A204.1 (cell line): ENCODE measurements around the gene DOK5.

ENCODE experiments used
- FAIRE-seq: peaks from 2 replicates; lab custom pipeline; 2012; peaks lifted over from hg19 to GRCh38; lab: Jason Lieb, UNC

The DOK5 gene

DNA sequence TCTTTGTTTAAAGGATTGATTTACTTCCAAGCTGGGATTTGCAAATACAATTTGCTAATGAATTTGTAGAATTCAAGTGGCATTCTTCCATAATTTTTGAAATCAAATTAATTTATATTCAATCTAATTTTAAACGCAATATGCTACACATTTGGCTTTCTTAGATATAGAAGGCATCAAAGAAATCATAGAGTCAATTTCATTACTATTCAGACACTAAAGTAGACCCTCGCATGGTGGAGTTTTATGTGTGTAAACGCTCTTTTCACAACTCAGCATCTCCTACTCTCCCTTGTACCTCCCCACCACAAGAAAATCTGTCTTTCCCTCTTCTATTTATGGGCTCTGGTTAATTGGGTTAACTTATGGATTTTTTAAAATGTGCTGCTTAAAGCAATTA, 144.3 kb downstream of the DOK5 start:
- FAIRE-seq, result no peak

DNA sequence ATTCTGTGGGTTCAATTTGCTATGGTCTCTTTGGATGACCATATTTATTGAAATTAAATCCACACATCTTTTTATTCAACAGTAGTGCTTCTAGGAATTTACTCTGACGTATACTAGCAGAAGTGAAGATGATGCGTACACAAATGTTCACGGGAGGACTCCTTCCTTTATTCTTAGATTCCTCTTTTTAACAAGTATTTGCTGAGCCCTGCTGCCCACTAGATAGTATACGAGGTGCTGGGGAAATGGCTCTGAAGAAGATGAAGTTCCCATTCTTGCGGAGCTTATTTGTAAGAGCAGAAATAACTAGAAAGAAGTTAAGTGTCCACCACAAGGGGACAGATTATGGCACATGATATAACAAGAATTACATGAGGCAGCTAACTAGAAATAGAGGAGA, 145.2 kb downstream of the DOK5 start:
- no peak for FAIRE-seq

DNA sequence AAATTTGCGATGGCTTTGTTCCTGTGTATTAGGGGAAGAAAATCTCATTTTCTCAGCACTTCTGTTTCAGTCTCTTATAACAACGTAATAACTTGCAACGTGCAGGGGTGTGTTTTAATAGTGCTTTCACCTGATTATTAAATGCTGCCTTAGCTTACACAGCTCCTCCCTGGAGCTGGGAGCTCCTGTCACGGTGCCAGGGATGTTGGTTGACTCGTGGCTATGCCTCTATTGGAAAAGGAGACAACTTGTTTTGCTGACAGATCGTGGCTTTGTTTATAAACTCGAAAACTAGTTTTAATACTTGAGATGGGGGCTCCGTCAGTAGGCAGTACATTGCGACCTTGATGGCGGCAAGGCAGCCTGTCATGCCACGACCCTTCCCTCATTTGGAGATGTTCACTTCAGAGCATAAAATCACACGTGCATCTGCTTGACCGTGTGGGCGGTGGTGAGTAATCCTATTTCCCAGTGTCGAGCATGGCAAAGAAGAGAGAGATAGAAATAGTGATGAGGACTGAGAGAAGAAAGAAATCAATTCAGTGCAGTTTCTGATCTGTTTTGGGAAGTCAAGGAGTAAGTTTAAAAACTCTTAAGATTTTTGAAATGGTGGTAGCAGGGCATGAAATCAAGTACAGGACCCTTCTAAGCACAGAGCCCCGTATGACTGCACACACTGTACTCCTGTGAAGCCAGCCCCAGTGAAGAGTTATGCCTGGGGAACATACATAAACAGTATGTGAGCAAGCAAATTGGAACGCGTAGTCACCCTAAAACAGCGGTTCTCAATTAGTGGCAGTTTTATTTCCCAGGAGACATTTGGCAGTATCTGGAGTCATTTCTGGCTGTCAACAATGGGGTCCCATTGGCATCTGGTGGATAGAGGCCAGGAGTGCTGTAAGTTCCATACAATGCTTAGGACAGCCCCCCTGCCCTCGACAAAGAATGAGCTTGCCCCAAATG, 147.2 kb downstream of the DOK5 start:
- no peak for FAIRE-seq

DNA sequence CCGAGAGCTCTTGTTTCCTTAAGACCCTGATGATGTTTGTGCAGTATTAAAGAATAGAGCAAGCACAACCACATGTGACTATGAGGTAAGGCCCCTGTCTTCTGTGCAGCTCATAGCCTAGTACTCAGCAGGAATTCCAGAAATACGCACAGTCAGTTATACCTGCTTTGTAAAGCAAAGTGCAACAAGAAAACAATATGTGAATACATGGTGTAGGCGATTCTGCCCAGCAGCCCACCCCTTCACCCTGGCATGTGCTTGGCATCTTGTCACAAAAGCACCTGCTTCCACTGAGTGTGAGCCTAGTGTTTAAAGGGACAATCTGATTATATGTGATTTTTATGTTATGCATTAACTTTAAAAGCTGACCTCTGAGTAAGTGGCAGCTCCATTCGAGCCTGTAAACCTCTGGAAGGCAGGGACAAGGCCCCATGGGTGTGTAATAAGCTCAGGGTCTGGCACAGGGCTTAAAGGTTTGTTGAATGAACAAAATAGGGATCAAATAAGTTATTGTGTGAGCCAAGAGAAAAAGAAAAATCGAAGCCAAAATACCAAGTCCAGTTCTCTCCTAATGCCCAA, 148.7 kb downstream of the DOK5 start:
- FAIRE-seq, result no peak

GRCh38 chr20:54624706-54625390, 149.5 kb downstream of the DOK5 start:
- FAIRE-seq, result no peak

DNA sequence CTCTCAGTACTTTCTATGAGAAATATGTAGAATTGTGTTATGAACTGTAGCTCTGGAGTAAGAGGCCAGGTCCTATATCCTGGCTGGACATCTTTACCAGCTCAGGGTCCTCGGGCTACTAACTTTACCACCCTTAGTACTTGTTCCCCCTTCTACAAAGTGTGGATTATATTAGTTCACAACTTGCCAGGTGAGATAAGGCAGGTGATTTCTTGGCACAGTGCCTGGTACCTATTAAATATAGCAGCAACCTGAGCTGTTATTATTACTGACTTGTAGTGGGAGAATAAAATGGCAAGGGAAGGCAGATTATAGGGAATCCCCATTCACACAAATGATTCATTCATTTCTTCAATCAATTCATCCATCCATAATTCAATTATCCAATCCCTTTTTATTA, 150.1 kb downstream of the DOK5 start:
- FAIRE-seq, result no peak

DNA sequence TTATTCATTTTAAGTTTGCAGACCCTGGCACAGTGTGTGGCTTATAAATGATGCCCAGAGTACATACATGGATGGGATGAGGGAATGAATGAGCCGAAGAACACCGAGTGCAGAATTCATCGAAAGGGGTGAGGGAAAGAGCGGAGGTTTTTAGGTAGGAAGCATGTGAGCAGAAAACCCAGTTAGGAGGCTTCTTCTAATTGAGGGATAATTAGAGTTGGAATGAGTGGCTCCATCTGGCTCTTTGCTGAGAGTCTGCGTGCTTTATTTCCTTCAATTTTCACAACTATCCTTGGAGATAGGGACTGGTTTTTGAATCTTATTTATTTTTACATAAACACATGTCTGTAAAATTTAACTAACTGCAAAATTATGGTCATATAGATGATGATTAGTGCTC, 150.7 kb downstream of the DOK5 start:
- FAIRE-seq, result no peak

GRCh38 chr20:54629632-54630031, 154.2 kb downstream of the DOK5 start:
- FAIRE-seq, result no peak

- no peak for FAIRE-seq
Observed at GRCh38 chr20:54630582-54630981, 155.2 kb downstream of the DOK5 start.

DNA sequence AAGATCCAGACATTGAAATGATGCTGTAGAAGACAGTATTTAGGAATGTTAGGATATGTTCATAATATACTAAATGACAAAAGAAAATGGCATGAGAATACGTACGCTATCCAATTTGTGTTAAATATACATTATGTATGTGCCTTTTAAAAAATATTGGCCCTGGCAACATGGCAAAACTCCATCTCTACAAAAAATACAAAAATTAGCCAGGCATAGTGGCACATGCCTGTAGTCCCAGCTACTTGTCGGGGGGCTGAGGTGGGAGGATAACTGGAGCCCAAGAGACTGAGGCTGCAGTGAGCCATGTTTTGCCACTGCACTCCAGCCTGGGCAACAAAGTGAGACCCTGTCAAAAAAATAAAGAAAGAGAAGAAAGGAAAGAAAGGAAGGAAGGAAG, 155.7 kb downstream of the DOK5 start:
- no peak for FAIRE-seq

- FAIRE-seq, result no peak
Observed at GRCh38 chr20:54633374-54634355, 158.3 kb downstream of the DOK5 start.

DNA sequence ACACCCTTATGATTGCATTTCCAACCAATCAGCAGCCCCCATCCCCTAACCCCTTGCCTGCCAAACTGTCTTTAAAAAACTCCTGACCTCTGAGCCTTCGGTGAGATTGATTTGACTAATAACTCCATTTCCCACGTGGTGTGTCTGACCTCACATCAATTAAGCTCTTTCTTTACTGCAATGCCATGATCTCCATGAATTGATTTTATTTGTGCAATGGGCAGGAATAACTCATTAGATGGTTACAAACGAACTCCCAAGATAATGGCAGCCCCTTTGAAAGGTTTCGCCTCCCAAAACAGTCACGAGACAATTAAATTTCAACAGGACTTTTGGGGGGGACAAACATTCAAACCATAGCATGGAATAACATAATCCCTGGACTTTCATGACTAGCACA, 161.2 kb downstream of the DOK5 start:
- no peak for FAIRE-seq

DNA sequence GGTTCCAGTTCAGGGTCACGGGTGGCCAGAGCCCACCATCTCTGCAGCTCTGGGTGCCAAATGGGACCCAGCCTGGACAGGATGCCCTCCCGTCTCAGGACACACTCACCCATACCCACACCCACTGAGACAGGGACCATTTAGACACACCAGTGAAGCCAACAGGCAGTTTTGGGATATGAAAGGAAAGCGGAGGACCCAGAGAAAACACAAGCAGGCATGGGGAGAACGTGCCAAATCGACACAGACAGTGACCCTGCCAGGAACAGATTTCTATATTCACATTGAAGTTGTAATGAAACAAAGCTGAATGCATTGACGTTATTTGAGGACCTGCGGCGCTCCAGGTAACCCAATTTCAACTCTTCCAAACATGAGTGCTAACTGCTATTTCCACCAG, 164.5 kb downstream of the DOK5 start:
- no peak for FAIRE-seq

GRCh38 chr20:54640800-54641199, 165.4 kb downstream of the DOK5 start:
- no peak for FAIRE-seq

DNA sequence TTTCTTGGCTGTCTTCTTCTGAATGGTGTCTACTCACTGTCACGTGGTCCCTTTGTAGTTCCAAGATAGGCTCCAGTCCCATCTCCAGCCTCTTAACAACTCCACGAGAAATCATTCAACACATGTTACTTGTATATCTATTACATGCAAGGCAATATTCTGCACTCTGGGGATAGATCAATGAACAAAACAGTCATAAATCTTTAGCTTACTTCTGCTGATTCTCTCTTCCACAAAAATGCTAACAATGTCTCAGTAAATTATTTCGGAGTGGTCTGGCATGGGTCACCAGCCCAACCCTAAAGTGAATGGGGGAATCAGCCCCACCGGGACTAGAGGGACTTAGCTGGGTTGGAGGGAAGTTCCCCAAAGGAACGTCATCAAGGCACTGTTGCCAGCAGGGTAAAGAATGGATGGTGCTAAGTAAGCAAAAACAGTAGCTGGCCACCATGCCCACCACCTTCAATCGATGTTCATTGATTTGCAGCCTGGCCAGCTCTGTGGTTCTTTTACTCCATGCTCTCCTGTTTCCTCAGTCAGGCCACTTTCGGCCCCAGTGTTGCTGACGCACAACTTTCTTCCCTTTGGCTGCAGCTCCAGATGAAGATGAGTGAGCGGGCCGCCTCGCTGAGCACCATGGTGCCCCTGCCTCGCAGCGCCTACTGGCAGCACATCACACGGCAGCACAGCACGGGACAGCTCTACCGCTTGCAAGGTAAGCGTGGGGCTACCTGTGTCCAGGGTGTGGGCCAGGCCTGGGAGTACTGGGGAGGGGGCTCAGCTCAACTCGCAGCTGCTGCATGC, 167.7 kb downstream of the DOK5 start:
- no peak for FAIRE-seq

DNA sequence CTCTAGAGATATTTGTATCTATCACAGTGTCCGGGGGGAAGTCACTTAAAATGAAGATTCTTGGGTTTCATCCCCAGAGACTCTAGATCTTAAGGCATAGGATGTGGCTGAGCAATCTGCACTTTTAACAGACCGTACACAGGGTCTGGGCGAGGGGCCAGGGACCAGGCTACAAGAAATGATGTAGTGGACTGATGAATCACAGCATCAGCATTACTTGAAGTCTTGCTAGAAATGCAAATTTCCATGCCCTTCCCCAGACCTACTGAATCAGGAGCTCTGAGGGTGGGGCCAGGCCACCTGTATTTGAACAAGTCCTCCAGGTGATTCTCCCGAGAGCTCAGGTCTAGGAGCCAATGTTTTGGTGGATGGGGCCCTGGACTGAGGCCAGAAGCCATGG, 168.4 kb downstream of the DOK5 start:
- FAIRE-seq, result no peak

DNA sequence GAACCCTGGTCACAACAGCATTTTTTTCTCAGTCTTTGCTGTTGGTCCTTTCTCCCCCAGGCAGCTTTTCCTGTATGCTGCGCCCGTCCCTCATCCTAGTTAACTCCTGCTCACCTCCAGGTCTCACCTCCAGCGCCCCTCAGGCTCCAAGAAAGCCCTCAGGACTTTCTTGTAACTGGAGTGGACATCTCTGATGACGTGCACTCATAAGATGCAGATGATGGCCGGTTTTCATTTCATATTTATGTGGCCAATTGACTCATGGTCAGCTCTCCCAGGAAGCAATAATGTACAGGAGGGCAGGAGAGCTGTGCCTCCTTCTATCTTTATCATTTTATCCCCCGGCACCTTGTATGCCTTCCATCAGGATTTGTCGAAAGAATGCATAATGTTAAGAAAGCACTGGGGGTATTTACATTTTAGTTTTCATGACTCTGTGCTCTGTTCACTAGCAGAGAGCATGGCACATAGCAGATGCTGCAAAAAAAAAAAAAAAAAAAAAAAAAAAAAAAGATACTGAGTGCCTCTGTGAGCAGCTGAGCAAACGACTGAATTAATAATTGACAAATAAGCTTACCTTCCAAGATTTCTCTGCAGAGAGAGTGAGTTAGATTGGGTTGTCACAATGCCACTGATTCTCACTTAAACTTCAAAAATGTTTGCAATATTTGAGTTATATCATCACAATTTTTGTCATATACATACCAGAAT, 170.2 kb downstream of the DOK5 start:
- no peak for FAIRE-seq

DNA sequence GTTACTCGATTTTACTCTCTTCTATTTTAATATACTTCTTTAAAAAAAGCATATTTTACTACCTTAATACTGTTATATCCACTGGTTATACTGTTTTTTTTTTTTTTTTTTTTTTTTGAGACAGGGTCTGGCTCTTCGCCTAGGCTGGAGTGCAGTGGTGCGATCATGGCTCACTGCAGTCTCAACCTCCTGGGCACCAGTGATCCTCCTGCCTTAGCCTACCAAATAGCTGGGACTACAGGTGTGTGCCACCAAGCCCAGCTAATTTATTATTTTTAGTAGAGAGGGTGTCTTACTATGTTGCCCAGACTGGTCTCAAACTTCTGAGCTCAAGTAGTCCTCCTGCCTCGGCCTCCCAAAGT, 170.7 kb downstream of the DOK5 start:
- FAIRE-seq, result no peak

- no peak for FAIRE-seq
Observed at GRCh38 chr20:54648421-54649142, 173.2 kb downstream of the DOK5 start.

DNA sequence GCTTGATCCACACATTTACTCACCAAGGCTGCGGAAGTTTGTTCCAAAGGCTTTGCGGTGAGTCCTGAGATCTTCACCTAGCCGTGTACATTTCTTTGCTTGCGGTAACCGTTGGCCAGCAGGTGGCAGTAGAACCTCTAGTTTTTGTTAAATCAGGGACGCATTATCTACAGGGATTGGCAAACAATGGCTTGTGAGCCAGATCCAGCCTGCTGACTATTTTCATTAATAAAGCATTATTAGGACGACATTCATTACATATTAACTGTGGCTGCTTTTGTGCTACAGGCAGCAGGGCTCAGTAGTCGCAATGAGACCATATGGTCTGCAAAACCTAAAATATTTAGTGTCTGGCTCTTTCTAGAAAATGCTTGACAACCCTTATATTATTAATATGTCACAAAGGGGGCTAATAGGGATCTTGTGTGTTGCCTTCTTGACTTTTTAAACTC, 174.1 kb downstream of the DOK5 start:
- peak; percentile 25 for FAIRE-seq
